Measurements from ENCODE around the gene ARRB1. TPM values are rescaled to one million over a fixed set of nuclear protein-coding genes. Genes with fewer than 3 reads are reported as not detected.

ARRB1 gene
- total RNA-seq, 1 donor from 2014 or later, result 13.2 TPM

DNA sequence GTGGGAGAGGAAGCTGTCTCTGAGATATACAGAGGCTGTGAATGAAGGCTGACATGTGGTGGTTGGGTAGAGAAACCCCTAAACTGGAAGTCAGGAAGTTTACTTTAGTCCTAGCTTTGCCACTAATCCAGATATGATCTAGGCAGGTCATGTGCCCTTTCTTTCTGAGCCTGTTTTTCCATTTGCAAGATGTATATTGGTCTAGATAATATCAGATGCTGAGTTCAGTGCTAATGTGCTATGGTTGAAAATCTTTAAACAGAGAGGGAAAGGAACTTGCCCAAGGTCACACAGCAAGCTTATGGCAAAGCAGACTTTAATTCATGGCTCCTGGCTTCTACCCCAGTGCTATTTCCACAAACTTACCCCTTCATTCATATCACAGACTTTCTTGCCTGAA lies 136.6 kb downstream of the ARRB1 start:
- Mint-ChIP-seq H3K4me3 (ENCODE audit: unreplicated experiment) (no peak overlapping the region), H3K9me3 (ENCODE audit: unreplicated experiment) (no peaks in the 10 kb centered on the region), H3K36me3 (ENCODE audit: unreplicated experiment) (no peaks in the 10 kb centered on the region), H3K27me3 (ENCODE audit: unreplicated experiment) (peaks cover 16% of the 10 kb centered on the region), H3K27ac (ENCODE audit: unreplicated experiment) (no peak overlapping the region), H3K4me1 (ENCODE audit: unreplicated experiment) (no peaks in the 10 kb centered on the region)
- TF ChIP-seq, protein P1, sequence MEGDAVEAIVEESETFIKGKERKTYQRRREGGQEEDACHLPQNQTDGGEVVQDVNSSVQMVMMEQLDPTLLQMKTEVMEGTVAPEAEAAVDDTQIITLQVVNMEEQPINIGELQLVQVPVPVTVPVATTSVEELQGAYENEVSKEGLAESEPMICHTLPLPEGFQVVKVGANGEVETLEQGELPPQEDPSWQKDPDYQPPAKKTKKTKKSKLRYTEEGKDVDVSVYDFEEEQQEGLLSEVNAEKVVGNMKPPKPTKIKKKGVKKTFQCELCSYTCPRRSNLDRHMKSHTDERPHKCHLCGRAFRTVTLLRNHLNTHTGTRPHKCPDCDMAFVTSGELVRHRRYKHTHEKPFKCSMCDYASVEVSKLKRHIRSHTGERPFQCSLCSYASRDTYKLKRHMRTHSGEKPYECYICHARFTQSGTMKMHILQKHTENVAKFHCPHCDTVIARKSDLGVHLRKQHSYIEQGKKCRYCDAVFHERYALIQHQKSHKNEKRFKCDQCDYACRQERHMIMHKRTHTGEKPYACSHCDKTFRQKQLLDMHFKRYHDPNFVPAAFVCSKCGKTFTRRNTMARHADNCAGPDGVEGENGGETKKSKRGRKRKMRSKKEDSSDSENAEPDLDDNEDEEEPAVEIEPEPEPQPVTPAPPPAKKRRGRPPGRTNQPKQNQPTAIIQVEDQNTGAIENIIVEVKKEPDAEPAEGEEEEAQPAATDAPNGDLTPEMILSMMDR (IDR thresholded peaks at IDR 0.05), result no peak
- no peak for DNase-seq (ENCODE audit: extremely low spot score, unreplicated experiment)

DNA sequence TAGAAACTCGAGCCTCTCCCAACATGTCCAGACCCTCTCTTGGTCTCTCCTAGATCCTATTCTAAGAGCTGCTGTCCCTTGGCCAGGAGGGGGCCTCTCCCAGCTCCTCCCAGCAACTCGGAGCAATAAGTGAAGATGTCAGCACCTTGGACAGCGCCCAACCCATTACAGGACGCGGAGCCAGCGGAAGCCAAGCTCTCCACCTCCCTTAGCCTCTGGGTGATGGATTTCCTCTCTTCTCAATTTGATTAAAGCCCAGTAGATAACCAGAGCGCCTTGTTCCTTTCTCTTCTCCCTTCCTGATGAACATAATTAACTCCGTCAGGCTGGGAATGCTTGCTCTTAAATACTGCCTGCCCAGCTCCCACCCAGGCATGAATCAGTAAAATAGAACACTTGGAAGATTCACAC lies 137.0 kb downstream of the ARRB1 start:
- H3K27me3 Mint-ChIP-seq (ENCODE audit: unreplicated experiment), result peaks cover 16% of the 10 kb centered on the region
- DNase-seq (ENCODE audit: extremely low spot score, unreplicated experiment), result peak; percentile 93
- H3K27ac Mint-ChIP-seq (ENCODE audit: unreplicated experiment), result no peak overlapping the region
- TF ChIP-seq, protein P1 (IDR thresholded peaks at IDR 0.05), result peak; percentile 51
- H3K36me3 Mint-ChIP-seq (ENCODE audit: unreplicated experiment), result no peaks in the 10 kb centered on the region
- H3K4me1 Mint-ChIP-seq (ENCODE audit: unreplicated experiment), result no peaks in the 10 kb centered on the region
- no peak overlapping the region for H3K4me3 Mint-ChIP-seq (ENCODE audit: unreplicated experiment)
- H3K9me3 Mint-ChIP-seq (ENCODE audit: unreplicated experiment), result no peaks in the 10 kb centered on the region

Small RNA genes within 50 kb of the gene (microRNA-seq; reads per million reads assigned to microRNA genes)
- gene MIR326 (ENCODE audit: unreplicated experiment), result 1.6 reads per million

Other genes with a start within 250 kb of the ARRB1 start
- gene SLCO2B1, start 200.6 kb downstream of the ARRB1 start, total RNA-seq, result 0.18 and 0.54 TPM in 2 replicates
- gene TPBGL, start 110.9 kb downstream of the ARRB1 start, total RNA-seq, result 0.13 TPM in 1 of 2 replicates, not detected in the other
- 2,093 and 2,150 TPM in 2 replicates for gene RPS3, start 47.9 kb upstream of the ARRB1 start, total RNA-seq
- 2.3 and 2.8 TPM in 2 replicates for gene KLHL35, start 81.5 kb upstream of the ARRB1 start, total RNA-seq
- gene GDPD5, start 174.3 kb upstream of the ARRB1 start, total RNA-seq, result 3.1 and 4.0 TPM in 2 replicates
- 484 and 511 TPM in 2 replicates for gene SERPINH1, start 210.6 kb upstream of the ARRB1 start, total RNA-seq

Measured in osteocyte (in vitro differentiated cells).